IPS-18c (cell line): ENCODE data around the gene ANKIB1.
"Not testable (repeated sequence)": the region's sequence is repeated elsewhere in the genome, so short reads cannot be mapped to it uniquely, and the experiment has no call there.

Experiments
- H3K4me3 ChIP-seq: 2 replicates; pipeline ENCODE4 v1.7.0; 2013; ENCODE audit warnings: low read depth, mild to moderate bottlenecking, low read length, moderate library complexity; ENCODE audit not compliant: insufficient read depth
- H3K9me3 ChIP-seq: one replicate; pipeline ENCODE4 v1.6.1; 2013; ENCODE audit warnings: mild to moderate bottlenecking, low read length, moderate library complexity; ENCODE audit not compliant: control insufficient read depth, insufficient read depth

Gene ANKIB1, protein sequence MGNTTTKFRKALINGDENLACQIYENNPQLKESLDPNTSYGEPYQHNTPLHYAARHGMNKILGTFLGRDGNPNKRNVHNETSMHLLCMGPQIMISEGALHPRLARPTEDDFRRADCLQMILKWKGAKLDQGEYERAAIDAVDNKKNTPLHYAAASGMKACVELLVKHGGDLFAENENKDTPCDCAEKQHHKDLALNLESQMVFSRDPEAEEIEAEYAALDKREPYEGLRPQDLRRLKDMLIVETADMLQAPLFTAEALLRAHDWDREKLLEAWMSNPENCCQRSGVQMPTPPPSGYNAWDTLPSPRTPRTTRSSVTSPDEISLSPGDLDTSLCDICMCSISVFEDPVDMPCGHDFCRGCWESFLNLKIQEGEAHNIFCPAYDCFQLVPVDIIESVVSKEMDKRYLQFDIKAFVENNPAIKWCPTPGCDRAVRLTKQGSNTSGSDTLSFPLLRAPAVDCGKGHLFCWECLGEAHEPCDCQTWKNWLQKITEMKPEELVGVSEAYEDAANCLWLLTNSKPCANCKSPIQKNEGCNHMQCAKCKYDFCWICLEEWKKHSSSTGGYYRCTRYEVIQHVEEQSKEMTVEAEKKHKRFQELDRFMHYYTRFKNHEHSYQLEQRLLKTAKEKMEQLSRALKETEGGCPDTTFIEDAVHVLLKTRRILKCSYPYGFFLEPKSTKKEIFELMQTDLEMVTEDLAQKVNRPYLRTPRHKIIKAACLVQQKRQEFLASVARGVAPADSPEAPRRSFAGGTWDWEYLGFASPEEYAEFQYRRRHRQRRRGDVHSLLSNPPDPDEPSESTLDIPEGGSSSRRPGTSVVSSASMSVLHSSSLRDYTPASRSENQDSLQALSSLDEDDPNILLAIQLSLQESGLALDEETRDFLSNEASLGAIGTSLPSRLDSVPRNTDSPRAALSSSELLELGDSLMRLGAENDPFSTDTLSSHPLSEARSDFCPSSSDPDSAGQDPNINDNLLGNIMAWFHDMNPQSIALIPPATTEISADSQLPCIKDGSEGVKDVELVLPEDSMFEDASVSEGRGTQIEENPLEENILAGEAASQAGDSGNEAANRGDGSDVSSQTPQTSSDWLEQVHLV

DNA sequence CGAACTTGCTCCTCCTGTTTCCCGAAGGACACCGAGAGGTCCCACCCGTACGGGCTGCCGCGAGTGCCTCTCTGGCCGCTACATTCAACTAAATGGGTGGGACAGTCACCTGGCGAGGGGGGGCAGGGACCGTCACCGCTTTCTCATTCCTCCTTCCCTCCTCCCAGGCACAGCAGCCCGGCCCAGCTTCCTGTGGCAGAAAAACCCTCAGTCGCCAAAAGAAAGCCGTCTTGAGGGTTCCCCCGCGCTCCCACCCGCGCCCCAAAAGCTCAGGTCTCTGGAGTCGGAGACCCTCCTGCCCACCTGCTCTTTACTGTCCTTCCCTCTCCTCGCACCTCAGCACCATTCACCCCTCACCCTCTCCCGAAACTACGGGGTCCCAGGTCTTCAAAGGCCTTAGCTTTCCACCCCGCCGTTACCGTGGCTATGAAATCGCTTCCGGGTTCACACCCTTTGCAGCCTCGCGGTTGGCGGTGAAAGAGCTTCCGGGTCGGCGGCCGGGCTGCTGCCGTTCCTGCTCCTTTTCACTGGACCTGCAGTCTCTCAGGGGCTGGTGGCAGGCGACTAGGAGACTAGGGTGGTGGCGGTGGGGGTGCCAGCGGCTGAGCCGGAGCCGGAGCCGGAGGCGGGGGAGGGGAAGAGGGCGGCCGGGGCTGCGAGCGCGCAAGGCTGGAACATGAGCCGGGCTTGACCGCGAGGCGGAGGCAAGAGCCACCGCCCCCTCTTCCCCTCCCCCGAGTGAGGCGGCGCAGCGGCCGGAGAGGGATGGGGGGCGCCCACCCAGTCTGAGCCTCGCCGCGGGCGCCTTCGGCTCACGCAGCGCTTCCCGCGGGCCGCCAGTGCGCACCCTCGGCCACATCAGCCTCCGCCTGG is at the start of gene ANKIB1, which contains the start of gene KRIT1:
TSS of gene ANKIB1 (plus strand) at position 488 of the 873 bp plus-strand sequence. CDS start 49,005 bp downstream, outside the sequence.
TSS of gene KRIT1 (minus strand) at position 428 of the 873 bp plus-strand sequence. CDS start 3,779 bp downstream, outside the sequence.
- H3K4me3 ChIP-seq: peak within 1 kb of the TSS; percentile 82
- peaks cover 3% of the 10 kb centered on the region for H3K9me3 ChIP-seq

- Histone ChIP-seq H3K4me3 (no peak overlapping the region), H3K9me3 (no peaks in the 10 kb centered on the region)
Measured at GRCh38 chr7:92200791-92201190, 45.0 kb upstream of the ANKIB1 start.

GRCh38 chr7:92205987-92206386 is 39.8 kb upstream of the ANKIB1 start:
- Histone ChIP-seq H3K9me3 (no peaks in the 10 kb centered on the region), H3K4me3 (no peak overlapping the region)

DNA sequence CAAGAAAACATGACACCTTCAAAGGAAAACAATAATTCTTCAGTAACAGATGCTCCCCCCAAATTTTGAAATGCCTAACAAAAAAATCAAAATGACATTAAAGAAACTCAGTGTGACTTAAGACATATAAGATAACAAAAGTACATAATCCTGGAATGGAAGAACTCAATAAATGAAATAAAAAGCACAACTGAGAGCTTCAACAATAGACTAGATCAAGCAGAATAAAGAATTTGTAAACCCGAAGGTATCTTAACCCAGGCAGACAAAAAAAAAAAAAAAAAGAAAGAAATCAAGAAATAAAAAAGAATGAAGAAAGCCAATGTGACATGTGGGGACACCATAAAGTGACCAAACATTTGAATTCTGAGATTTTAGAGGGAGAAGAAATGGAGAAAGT is 39.1 kb upstream of the ANKIB1 start:
- H3K9me3 ChIP-seq: no peaks in the 10 kb centered on the region
- H3K4me3 ChIP-seq: no peak overlapping the region

DNA sequence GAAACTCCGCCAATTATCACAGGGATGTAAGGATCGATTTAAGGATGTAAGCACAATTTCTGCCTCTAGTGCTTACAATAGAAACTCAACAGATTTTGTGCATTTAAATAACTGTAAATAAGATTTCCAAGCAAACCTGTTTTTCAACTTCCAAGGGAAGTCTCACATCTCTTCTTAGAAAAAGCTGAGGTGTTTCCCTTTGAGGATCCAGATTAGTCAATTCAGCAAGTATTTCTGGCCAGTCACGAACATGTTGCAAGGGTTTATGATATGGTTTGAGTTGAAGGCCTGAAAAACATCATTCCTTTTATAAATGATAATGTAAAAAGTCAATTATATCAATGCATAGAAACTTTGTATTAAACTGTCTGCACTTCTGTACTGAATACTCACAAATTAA is 24.0 kb upstream of the ANKIB1 start:
- H3K4me3 ChIP-seq: no peak overlapping the region

GRCh38 chr7:92226981-92227380 is 18.8 kb upstream of the ANKIB1 start:
- H3K9me3 ChIP-seq: no peaks in the 10 kb centered on the region
- H3K4me3 ChIP-seq: no peak overlapping the region

More for the DNA sequence above, 24.0 kb upstream of the ANKIB1 start:
- H3K9me3 ChIP-seq: no peaks in the 10 kb centered on the region

DNA sequence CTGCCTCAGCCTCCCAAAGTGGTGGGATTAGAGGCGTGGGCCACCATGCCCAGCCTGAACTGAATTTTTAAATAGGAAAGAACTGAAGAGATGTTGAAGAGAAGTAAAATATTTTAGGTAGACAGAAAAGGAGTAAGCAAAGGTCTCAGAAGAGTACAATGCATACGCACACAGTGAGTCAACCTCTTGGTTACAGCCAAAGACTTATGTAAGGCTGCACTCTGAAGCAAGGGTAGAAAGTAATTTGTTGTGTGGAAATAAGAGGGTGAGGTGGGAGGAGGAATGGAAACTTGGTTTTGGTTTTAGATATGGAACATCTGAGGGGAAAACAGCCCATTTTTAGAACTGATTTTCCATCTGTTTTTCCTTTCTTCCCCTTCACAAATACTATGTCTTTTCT is 17.7 kb upstream of the ANKIB1 start:
- Histone ChIP-seq H3K9me3 (no peaks in the 10 kb centered on the region), H3K4me3 (no peak overlapping the region)

DNA sequence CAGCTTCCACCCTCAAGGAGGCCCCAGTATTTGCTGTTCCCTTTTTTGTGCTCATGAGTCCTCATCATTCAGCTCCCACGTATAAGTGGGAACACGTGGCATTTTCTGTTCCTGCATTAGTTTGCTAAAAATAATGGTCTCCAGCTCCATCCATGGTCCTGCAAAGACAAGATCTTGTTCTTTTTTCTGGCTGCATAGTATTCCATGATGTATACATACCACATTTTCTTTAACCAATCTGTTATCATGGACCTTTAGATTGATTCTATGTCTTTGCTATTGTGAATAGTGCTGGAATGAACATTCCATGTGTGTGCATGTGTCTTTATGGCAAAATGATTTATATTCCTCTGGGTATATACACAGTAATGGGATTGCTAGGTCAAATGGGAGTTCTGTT is 17.0 kb upstream of the ANKIB1 start:
- H3K9me3 ChIP-seq: no peaks in the 10 kb centered on the region
- H3K4me3 ChIP-seq: no peak overlapping the region

- no peak overlapping the region for H3K4me3 ChIP-seq
- no peaks in the 10 kb centered on the region for H3K9me3 ChIP-seq
Measured at GRCh38 chr7:92230547-92230946, 15.2 kb upstream of the ANKIB1 start.

GRCh38 chr7:92242972-92243371 is 2.8 kb upstream of the ANKIB1 start:
- Histone ChIP-seq H3K4me3 (no peak overlapping the region), H3K9me3 (peaks cover 3% of the 10 kb centered on the region)

DNA sequence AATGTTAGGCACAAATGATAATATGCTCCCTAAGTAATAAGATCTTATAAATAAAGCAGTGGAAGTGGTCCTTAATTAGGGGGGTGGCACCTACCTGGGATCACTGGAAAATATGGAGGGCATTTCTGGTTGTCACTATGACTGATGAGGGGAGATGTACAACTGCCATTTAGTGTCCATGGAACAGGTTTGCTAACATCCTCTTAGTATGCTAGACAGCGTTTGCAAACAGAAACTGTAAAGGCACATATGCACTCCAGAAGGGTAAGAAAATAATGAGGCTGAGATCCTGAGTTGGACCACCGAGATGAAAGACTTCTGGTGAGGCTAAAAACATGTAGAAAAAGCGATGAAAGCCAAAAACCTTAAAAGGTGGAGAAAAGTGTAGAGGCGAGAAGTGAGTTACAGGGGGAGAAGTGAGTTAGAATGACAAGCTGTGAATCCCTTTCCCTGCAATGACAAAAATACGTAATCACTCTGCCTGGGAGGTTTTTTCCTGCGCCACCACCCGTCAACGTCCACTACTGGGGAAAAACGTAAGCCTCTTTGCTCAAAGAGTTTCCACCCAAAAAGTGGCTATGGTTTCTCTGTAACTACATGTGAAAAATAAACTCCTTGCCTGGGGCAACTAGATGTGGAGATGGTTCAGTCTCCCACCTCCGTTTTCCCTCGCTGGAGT is 827 bp upstream of the ANKIB1 start:
- Histone ChIP-seq H3K9me3 (peaks cover 3% of the 10 kb centered on the region), H3K4me3 (peak overlapping the region; percentile 82)

DNA sequence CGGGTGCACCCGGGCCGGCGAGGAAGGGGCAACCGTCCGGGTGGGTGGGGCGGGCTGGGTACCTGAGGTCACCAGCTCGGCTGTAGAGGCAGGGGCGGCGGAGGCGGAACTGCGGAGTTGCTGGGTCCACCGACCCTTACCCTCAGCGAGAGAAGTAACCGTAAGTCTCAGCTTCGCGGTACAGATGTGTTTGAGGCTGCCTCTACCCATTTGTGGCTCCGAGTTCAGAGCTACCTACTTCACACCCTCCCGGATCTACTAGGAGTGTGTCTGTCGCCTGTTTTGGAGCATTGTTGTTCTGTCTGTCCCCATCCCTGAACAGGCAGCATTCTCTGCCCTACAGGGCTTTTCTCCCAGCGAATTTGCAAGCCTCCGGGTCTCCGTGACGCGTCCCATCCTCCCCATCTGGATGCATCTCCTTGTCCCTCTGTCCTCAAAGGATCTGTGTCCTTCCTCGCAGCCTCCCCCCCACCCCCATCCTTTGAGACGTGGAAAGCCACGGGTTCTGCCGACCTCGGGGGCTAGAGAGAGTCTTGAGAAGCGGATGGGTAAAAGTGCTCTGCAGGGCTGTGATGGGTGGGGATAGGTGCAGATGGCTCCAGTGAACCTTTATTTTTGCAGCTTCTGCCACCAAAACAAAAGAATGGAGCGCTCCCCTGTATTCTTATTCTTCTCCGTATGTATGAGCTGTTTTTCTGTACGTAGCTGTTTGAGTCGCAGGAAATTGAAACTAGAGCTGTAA is 757 bp downstream of the ANKIB1 start:
- H3K9me3 ChIP-seq: peaks cover 3% of the 10 kb centered on the region
- H3K4me3 ChIP-seq: peak overlapping the region; percentile 82

DNA sequence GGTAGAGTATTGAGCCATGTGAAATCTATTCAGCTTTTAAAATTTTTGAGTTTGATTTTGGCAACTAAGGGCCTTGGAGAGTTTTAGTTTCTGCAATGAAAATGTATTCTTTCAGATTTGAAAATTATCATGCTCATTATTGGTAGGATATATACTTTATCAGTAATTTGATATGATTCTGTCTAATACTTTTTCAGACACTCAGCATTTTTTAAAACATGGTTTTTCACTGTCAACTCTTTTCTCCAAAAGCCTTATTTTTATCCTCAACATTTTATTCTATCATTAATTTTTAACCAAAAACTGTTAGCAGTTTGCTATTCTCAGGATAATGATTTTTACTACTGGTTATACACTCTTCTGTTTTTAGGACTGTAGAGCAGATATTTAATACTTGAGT is 4.8 kb downstream of the ANKIB1 start:
- no peak overlapping the region for H3K4me3 ChIP-seq

GRCh38 chr7:92251181-92251580 is 5.4 kb downstream of the ANKIB1 start:
- no peaks in the 10 kb centered on the region for H3K9me3 ChIP-seq
- no peak overlapping the region for H3K4me3 ChIP-seq

More for the DNA sequence above, 4.8 kb downstream of the ANKIB1 start:
- H3K9me3 ChIP-seq: peaks cover 2% of the 10 kb centered on the region

DNA sequence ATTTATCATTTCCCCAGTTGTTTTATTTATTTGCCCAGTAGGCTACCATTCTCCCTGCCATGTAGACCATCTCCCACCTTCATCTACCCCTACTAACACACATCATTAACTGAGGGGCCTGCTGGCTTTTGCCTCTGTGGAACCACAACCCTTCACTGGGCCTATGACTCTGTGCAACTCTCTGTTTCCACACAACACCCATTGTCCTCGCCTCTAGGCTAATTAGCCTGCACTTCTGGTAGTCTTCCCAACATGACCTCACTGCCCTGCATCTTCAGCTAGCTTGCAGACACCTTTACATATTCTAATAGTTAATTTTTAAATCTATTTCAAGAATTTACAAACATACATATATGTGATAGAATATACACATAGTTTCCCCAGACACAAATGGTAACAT is 7.5 kb downstream of the ANKIB1 start:
- Histone ChIP-seq H3K9me3 (no peaks in the 10 kb centered on the region), H3K4me3 (no peak overlapping the region)

DNA sequence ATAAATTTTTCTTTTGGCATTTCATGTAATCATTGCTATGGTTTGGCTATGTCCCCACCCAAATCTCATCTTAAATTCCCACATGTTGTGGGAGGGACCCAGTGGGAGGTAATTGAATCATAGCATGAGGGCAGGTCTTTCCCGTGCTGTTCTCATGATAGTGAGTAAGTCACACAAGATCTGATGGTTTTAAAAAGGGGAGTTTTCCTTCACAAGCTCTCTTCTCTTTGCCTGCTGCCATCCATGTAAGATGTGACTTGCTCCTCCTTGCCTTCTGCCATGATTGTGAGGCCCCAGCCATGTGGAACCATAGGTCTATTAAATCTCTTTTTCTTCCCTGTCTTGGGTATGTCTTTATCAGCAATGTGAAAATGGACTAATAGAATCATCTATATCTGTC is 9.0 kb downstream of the ANKIB1 start:
- H3K9me3 ChIP-seq, H3K4me3 ChIP-seq: not testable (repeated sequence)
